HG03045 (cell line): Measurements from ENCODE around the gene MAP7D1.
"Not testable (repeated sequence)": the region's sequence is repeated elsewhere in the genome, so short reads cannot be mapped to it uniquely, and the experiment has no call there.

ENCODE experiments used
- ATAC-seq: cut with Tn5 transposase; IDR thresholded peaks from one replicate; pipeline ENCODE4 v1.9.1; 2021; ENCODE audit warnings: mild to moderate bottlenecking, moderate library complexity; ENCODE audit not compliant: unreplicated experiment

Gene MAP7D1

GRCh38 chr1:36151134-36151844, 4.7 kb upstream of the MAP7D1 start:
- no peak for ATAC-seq

GRCh38 chr1:36151845-36152203, 4.1 kb upstream of the MAP7D1 start:
- ATAC-seq: no peak

- ATAC-seq: no peak
Observed at GRCh38 chr1:36153476-36153875, 2.5 kb upstream of the MAP7D1 start.

GRCh38 chr1:36154335-36154734, 1.6 kb upstream of the MAP7D1 start:
- no peak for ATAC-seq

- no peak for ATAC-seq
Observed at GRCh38 chr1:36154765-36155407, 1.1 kb upstream of the MAP7D1 start.

GRCh38 chr1:36156329-36157114, 562 bp downstream of the MAP7D1 start:
- ATAC-seq: peak; percentile 21

GRCh38 chr1:36157115-36157903, 1.3 kb downstream of the MAP7D1 start:
- ATAC-seq: no peak

- no peak for ATAC-seq
Observed at GRCh38 chr1:36157973-36158826, 2.2 kb downstream of the MAP7D1 start.

- not testable (repeated sequence) for ATAC-seq
Observed at GRCh38 chr1:36158827-36159252, 2.9 kb downstream of the MAP7D1 start.

GRCh38 chr1:36159614-36160387, 3.8 kb downstream of the MAP7D1 start:
- no peak for ATAC-seq

- ATAC-seq: no peak
Observed at GRCh38 chr1:36160388-36160948, 4.5 kb downstream of the MAP7D1 start.

- ATAC-seq: no peak
Observed at GRCh38 chr1:36160949-36161485, 5.1 kb downstream of the MAP7D1 start.

GRCh38 chr1:36161641-36162531, 5.9 kb downstream of the MAP7D1 start:
- ATAC-seq: no peak

GRCh38 chr1:36162680-36163239, 6.8 kb downstream of the MAP7D1 start:
- no peak for ATAC-seq

GRCh38 chr1:36163426-36163825, 7.5 kb downstream of the MAP7D1 start:
- ATAC-seq: no peak

- ATAC-seq: no peak
Observed at GRCh38 chr1:36164361-36164760, 8.4 kb downstream of the MAP7D1 start.

- ATAC-seq: no peak
Observed at GRCh38 chr1:36165145-36165544, 9.2 kb downstream of the MAP7D1 start.
